ENCODE data around the gene BAZ2B.
"Not testable (repeated sequence)": the region's sequence is repeated elsewhere in the genome, so short reads cannot be mapped to it uniquely, and the experiment has no call there.

Gene BAZ2B

DNA sequence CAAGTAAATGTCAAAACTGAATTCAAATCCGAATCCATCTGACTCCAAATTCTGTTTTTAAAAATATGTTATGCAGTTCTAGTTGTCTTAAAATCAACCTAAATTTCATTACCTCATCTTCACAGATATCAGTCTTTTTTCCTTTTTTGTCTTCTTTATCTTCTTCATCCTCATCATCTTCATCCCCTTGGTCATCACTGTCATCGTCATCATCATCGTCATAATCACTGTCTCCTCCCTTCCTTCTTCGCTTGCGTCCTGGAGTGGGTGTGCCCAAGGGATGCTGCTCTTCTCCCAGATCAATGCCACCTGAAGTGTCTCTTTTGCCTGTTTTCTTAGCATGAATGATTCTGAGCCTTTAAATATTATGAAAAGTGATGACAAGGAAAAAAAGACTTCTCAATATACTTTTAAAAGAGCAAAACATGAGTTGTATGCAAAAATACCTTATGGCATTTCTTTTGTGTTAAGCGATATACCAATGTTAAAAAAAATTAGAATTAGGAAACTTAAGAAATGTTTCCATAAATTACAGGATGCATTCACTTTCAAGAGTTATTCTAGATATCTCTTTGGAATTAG is 233.8 kb downstream of the BAZ2B start:
- Mint-ChIP-seq H3K36me3 (ENCODE audit: insufficient read depth) (peaks cover 15% of the 10 kb centered on the region), H3K27ac (ENCODE audit: low read depth) (peak overlapping the region; percentile 13), H3K4me3 (no peak overlapping the region), H3K4me1 (no peaks in the 10 kb centered on the region), H3K27me3 (no peaks in the 10 kb centered on the region), H3K9me3 (no peaks in the 10 kb centered on the region)
- DNase-seq (ENCODE audit: low spot score in 2 of 2) (no peak), ATAC-seq (replicated peaks; ENCODE audit: extremely low read depth, poor library complexity, severe bottlenecking) (no peak)

DNA sequence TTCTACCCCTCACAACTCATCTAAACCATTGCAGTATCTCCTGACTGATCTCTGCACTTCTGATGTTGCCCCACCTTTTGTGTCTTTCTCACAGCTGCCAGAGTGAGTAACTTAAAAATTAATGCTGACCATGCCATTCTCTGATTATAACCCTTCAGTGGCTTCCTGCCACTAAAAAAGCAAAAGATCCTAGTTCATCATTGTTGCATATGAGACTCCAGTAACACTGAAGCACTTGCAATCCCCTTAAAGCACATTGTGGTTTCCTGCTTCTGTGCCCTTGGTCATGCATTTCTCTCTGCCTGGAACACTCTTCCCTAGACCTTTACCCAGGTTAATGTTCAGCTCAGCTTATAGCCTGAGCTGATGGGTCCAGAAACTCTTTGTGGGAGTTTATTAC is 234.8 kb downstream of the BAZ2B start:
- Mint-ChIP-seq H3K9me3 (no peaks in the 10 kb centered on the region), H3K36me3 (ENCODE audit: insufficient read depth) (peaks cover 13% of the 10 kb centered on the region), H3K4me3 (no peak overlapping the region), H3K27me3 (no peaks in the 10 kb centered on the region), H3K4me1 (no peaks in the 10 kb centered on the region), H3K27ac (ENCODE audit: low read depth) (no peak overlapping the region)
- no peak for DNase-seq (ENCODE audit: low spot score in 2 of 2)
- ATAC-seq (replicated peaks; ENCODE audit: extremely low read depth, poor library complexity, severe bottlenecking): no peak

DNA sequence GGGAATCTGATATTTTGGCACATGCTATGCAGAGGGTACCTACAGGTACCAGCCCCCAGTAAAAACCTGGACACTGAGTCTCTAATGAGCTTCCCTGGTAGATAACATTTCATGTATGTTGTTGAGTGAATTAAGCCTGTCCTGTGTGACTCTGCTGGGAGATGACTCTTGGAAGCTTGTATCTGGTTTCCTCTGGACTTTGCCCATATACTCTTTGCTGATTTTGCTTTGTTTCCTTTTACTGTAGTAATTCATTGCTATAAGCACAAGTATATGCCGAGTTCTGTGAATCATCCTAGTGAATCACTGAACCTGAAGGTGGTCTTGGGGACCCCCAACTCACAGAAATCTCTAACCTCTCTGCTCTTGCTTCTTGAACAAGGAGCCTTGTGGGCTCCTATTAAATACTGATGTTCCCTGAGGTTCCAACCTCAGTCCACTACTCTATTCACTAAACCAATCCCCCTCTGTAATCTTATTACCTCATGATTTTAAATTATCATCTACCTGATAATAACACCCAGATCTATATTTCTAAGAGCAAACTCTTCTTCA is 235.6 kb downstream of the BAZ2B start:
- Mint-ChIP-seq H3K4me1 (no peaks in the 10 kb centered on the region), H3K27me3 (no peaks in the 10 kb centered on the region), H3K27ac (ENCODE audit: low read depth) (no peak overlapping the region), H3K4me3 (no peak overlapping the region), H3K9me3 (no peaks in the 10 kb centered on the region), H3K36me3 (ENCODE audit: insufficient read depth) (peaks cover 12% of the 10 kb centered on the region)
- DNase-seq (ENCODE audit: low spot score in 2 of 2) (no peak), ATAC-seq (replicated peaks; ENCODE audit: extremely low read depth, poor library complexity, severe bottlenecking) (no peak)

DNA sequence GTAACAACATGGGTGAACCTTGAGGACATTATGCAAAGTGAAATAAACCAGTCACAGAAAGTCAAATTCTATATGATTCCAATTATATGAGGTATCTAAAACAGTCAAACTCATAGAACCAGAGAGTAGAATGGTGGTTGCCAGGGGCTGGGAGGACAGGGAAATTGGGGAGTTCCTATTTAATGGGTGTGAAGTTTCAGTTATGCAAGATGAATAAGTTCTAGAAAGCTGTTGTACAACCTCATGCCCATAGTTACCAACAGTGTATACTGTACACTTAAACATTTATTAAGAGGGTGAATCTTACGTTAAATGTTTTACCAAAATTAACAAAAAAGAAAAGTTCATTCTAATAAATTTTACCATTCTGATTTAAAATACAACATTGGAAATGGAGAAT is 237.2 kb downstream of the BAZ2B start:
- ATAC-seq (replicated peaks; ENCODE audit: extremely low read depth, poor library complexity, severe bottlenecking): no peak

DNA sequence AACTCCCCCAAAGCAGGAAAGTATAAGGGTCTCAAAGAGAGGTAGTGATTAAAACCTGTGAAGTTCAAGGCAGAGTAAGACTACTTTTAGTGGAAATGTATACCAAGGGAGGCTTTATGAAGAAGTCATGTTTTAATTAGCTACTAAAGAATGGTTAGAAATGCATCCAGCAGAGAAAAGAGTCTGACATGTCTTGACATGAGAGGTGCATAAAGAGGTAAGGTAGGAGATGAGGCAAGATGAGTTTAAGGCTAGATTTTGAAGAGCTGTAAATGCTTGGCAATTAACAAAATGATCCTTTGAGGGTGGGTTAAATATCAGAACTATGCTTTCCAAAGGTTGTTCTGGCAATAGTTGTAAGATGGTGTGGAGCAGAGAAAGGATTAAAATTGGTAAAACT is 241.1 kb downstream of the BAZ2B start:
- DNase-seq (ENCODE audit: low spot score in 2 of 2): no peak
- Mint-ChIP-seq H3K27ac (ENCODE audit: low read depth) (no peak overlapping the region), H3K36me3 (ENCODE audit: insufficient read depth) (peaks cover 18% of the 10 kb centered on the region)

More for the DNA sequence above, 237.2 kb downstream of the BAZ2B start:
- H3K27me3 Mint-ChIP-seq: no peaks in the 10 kb centered on the region
- H3K27ac Mint-ChIP-seq (ENCODE audit: low read depth): no peak overlapping the region
- H3K4me3 Mint-ChIP-seq: no peak overlapping the region
- peaks cover 14% of the 10 kb centered on the region for H3K36me3 Mint-ChIP-seq (ENCODE audit: insufficient read depth)
- no peaks in the 10 kb centered on the region for H3K9me3 Mint-ChIP-seq
- no peaks in the 10 kb centered on the region for H3K4me1 Mint-ChIP-seq
- no peak for DNase-seq (ENCODE audit: low spot score in 2 of 2)

DNA sequence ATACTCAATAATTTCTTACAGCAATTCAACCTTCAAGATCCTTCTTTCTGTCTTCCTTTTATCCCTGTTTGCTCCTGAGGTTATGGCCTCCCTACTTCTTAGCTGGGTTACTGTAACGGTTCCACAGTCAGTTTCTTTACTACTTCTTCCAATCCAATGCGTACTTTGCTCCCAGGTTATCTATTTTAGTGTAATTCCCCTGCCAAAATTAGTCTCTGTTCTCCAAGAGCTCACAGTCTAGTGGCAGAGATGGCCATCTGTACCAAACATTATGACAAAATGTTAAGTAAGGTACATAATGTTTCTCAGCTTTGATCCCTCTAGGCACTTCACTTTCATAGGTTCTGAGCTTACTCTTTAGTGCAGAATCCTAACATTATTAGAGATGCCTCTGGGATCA is 244.8 kb downstream of the BAZ2B start:
- DNase-seq (ENCODE audit: low spot score in 2 of 2) (no peak), ATAC-seq (replicated peaks; ENCODE audit: extremely low read depth, poor library complexity, severe bottlenecking) (no peak)
- Mint-ChIP-seq H3K36me3 (ENCODE audit: insufficient read depth) (peaks cover 16% of the 10 kb centered on the region), H3K4me3 (no peak overlapping the region), H3K9me3 (no peaks in the 10 kb centered on the region), H3K27ac (ENCODE audit: low read depth) (no peak overlapping the region), H3K4me1 (no peaks in the 10 kb centered on the region), H3K27me3 (no peaks in the 10 kb centered on the region)

More for the DNA sequence above, 241.1 kb downstream of the BAZ2B start:
- H3K9me3 Mint-ChIP-seq: no peaks in the 10 kb centered on the region
- no peaks in the 10 kb centered on the region for H3K27me3 Mint-ChIP-seq
- no peak overlapping the region for H3K4me3 Mint-ChIP-seq
- ATAC-seq (replicated peaks; ENCODE audit: extremely low read depth, poor library complexity, severe bottlenecking): no peak
- H3K4me1 Mint-ChIP-seq: no peaks in the 10 kb centered on the region

DNA sequence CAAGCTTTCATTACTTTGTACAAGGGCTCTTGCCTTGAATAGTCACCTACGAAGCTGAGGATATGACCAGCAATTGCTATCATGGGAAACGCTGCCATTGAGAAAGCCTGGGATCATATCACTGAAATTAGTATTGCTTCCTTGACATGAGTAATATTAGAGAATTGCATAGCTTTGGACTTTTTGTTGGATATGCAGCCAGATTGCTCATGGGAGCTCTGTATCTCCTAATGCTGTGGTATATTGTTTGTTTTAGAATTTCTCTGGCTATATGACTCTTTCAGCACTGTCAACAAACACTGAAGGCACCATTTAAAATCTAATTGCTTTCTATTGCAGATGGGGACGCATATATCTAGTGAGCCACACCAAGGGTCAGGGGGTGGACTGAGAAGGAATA is 249.8 kb downstream of the BAZ2B start:
- Mint-ChIP-seq H3K36me3 (ENCODE audit: insufficient read depth) (peaks cover 7% of the 10 kb centered on the region), H3K9me3 (no peaks in the 10 kb centered on the region)
- ATAC-seq (replicated peaks; ENCODE audit: extremely low read depth, poor library complexity, severe bottlenecking): no peak

DNA sequence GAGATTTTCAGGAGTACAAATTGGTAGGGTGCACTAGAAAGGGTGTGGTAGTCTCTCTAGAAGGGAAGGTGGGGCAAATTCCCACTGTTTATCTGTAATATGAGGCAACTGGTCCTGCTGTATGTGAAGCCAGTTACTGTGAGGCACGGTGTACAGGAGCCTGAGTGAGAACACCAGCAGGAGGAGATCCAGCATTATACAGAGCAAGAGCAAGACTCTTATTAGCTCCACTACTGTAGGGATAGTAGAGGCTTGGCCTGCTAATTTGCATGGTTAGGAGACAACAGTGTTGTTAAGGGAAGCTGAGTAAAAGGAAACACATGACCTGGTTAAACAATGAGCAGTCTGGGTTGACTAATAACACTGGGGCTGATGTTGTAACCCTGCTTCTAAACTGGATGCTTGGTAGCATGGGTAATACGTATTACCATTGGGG is 253.5 kb downstream of the BAZ2B start:
- Mint-ChIP-seq H3K36me3 (ENCODE audit: insufficient read depth) (peaks cover 2% of the 10 kb centered on the region), H3K9me3 (no peaks in the 10 kb centered on the region), H3K27ac (ENCODE audit: low read depth) (no peak overlapping the region), H3K4me3 (no peak overlapping the region), H3K27me3 (no peaks in the 10 kb centered on the region), H3K4me1 (peaks cover 8% of the 10 kb centered on the region)
- ATAC-seq (replicated peaks; ENCODE audit: extremely low read depth, poor library complexity, severe bottlenecking) (no peak), DNase-seq (ENCODE audit: low spot score in 2 of 2) (no peak)

More for the DNA sequence above, 249.8 kb downstream of the BAZ2B start:
- Mint-ChIP-seq H3K4me3 (no peak overlapping the region), H3K27me3 (no peaks in the 10 kb centered on the region), H3K27ac (ENCODE audit: low read depth) (no peak overlapping the region), H3K4me1 (no peaks in the 10 kb centered on the region)
- no peak for DNase-seq (ENCODE audit: low spot score in 2 of 2)

DNA sequence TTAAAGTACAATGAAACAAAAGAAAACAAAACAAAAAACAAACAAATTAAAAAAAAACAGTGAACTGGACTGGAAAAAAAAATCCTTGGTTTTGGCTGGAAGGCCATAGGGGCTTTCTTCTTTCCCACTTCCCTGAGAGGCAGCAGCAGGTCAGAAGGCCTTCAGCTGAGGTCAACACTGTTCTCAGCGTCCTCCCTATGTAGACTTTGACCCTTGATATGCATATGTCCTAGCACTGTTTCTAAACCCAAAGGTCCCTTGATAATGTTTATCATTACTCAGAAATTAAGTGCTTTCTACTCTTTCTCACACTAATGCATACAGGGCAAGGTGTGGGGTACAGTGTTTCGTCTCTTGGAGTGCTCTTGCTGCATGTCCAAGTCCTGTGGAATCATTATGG is 254.3 kb downstream of the BAZ2B start:
- Mint-ChIP-seq H3K4me3 (no peak overlapping the region), H3K4me1 (peaks cover 8% of the 10 kb centered on the region), H3K36me3 (ENCODE audit: insufficient read depth) (peaks cover 7% of the 10 kb centered on the region), H3K27ac (ENCODE audit: low read depth) (no peak overlapping the region), H3K27me3 (no peaks in the 10 kb centered on the region), H3K9me3 (no peaks in the 10 kb centered on the region)
- DNase-seq (ENCODE audit: low spot score in 2 of 2): no peak
- ATAC-seq (replicated peaks; ENCODE audit: extremely low read depth, poor library complexity, severe bottlenecking): no peak

DNA sequence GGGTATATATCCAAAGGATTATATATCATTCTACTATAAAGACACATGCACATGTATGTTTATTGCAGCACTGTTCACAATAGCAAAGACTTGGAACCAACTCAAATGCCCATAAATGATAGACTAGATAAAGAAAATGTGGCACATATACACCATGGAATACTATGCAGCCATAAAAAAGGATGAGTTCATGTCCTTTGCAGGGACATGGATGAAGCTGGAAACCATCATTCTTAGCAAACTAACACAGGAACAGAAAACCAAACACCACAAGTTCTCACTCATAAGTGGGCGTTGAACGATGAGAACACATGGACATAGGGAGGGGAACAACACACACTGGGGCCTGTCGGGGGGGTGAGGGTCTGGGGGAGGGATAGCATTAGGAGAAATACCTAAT is 254.7 kb downstream of the BAZ2B start:
- ATAC-seq (replicated peaks; ENCODE audit: extremely low read depth, poor library complexity, severe bottlenecking); H3K36me3 Mint-ChIP-seq (ENCODE audit: insufficient read depth): not testable (repeated sequence)

DNA sequence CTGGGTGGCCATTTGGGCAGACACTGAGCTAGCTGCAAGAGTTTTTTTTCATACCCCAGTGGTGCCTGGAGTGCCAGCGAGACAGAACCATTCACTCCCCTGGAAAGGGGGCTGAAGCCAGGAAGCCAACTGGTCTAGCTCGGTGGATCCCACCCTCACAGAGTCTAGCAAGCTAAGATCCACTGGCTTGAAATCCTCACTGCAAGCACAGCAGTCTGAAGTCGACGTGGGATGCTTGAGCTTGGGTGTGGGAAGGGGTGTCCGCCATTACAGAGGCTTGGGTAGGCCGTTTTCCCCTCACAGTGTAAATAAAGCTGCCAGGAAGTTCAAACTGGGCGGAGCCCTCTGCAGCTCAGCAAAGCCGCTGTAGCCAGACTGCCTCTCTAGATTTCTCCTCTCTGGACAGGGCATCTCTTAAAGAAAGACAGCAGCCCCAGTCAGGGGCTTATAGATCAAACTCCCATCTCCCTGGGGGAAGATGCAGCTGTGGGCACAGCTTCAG is 260.2 kb downstream of the BAZ2B start:
- no peak for ATAC-seq (replicated peaks; ENCODE audit: extremely low read depth, poor library complexity, severe bottlenecking)
- H3K9me3 Mint-ChIP-seq: no peaks in the 10 kb centered on the region
- no peak for DNase-seq (ENCODE audit: low spot score in 2 of 2)

More for the DNA sequence above, 254.7 kb downstream of the BAZ2B start:
- not testable (repeated sequence) for H3K4me3 Mint-ChIP-seq; H3K4me1 Mint-ChIP-seq; H3K27me3 Mint-ChIP-seq; H3K9me3 Mint-ChIP-seq; H3K27ac Mint-ChIP-seq (ENCODE audit: low read depth); DNase-seq (ENCODE audit: low spot score in 2 of 2)

DNA sequence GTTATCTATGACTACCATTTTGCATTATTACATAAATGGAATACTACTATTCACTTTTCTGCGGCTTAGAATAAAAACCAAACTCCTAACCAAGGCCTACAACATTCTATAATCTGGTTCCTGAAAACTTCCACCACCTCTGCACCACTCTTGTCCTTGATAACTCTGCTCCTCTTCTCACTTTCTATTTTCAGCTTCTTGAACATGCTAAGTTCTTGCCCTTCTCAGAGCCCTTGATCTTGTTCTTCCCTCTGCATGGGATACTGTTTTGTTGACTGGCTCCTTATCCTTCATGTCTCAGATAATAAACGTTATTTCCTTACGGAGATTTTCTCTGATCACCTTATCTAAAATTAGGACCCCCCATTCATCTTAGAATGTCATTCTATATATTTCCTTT is 264.4 kb downstream of the BAZ2B start:
- H3K36me3 Mint-ChIP-seq (ENCODE audit: insufficient read depth): peaks cover 9% of the 10 kb centered on the region
- DNase-seq (ENCODE audit: low spot score in 2 of 2) (no peak), ATAC-seq (replicated peaks; ENCODE audit: extremely low read depth, poor library complexity, severe bottlenecking) (no peak)
- H3K27me3 Mint-ChIP-seq: no peaks in the 10 kb centered on the region
- no peaks in the 10 kb centered on the region for H3K9me3 Mint-ChIP-seq
- H3K4me3 Mint-ChIP-seq: no peak overlapping the region
- no peaks in the 10 kb centered on the region for H3K4me1 Mint-ChIP-seq
- no peak overlapping the region for H3K27ac Mint-ChIP-seq (ENCODE audit: low read depth)

More for the DNA sequence above, 260.2 kb downstream of the BAZ2B start:
- H3K27ac Mint-ChIP-seq (ENCODE audit: low read depth): no peak overlapping the region
- H3K36me3 Mint-ChIP-seq (ENCODE audit: insufficient read depth): peaks cover 11% of the 10 kb centered on the region
- peaks cover 8% of the 10 kb centered on the region for H3K4me1 Mint-ChIP-seq
- H3K27me3 Mint-ChIP-seq: no peaks in the 10 kb centered on the region
- no peak overlapping the region for H3K4me3 Mint-ChIP-seq

DNA sequence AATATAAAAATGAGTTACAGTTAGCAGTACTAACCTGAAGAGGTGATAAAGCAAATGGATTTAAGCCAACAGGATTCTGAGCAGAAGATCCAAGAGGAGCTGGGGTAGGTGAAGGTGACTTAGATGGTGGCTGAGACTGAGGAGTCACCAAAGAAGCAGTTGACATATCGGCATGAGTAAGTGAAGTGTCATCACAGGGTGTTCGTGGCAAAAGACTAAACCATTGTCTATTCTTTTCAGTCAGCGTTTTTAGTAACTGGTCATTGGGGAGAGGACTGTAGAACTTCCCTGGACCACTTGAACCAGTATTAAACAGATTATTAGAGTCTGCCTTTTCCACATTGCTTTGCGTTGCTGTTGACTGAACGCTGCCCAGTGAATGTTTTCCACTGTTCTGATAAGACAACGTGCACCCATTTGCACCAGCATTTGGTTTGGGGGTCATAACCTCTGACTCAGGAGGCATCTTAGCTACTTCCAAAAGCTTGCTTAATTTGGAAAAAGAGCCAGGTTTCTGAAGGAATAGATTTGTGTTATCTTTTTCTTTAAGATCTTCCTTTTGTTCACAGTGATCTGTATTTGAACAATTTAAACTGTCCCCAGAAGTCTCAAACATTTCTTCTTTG is 266.6 kb downstream of the BAZ2B start:
- Mint-ChIP-seq H3K36me3 (ENCODE audit: insufficient read depth) (peaks cover 8% of the 10 kb centered on the region), H3K9me3 (no peaks in the 10 kb centered on the region), H3K27me3 (no peaks in the 10 kb centered on the region), H3K4me3 (no peak overlapping the region), H3K27ac (ENCODE audit: low read depth) (no peak overlapping the region), H3K4me1 (no peaks in the 10 kb centered on the region)
- no peak for DNase-seq (ENCODE audit: low spot score in 2 of 2)
- ATAC-seq (replicated peaks; ENCODE audit: extremely low read depth, poor library complexity, severe bottlenecking): no peak
